Measurements from ENCODE around the gene PSMB5. TPM values are rescaled to one million over a fixed set of nuclear protein-coding genes. Genes with fewer than 3 reads are reported as not detected.

The PSMB5 gene
- total RNA-seq, 1 donor from 2014 or later = 183 TPM

DNA sequence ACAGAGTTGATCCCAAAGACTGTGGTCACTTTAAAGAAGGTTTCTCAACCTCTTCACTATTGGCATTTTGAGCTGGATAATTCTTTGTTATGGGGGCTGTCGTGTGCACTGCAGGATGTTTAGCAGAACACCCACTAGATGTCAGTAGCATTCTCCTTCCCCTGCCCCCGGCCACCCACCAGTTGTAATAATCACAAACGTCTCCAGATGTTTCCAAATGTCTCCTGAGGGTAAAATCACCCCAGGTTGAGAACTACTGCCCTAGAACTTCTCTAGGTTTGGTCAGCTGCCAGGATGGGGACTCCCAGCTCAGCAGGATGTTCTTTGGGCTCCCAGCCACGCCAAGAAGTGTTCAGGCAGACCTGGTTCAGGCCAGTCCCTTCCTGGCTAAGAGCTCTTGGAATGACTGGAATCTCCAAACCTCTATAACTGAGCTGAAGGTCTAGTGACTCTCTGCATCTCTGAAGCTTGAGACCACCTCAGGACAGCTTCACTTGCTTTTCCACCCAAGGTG is 39.9 kb downstream of the PSMB5 start:
- Histone ChIP-seq H3K4me3 (ENCODE audit: low read length in 3 of 3) (no peak overlapping the region), H3K27me3 (ENCODE audit: control insufficient read depth in 3 of 3, insufficient read depth in 3 of 3, low read length in 3 of 3) (no peaks in the 10 kb centered on the region), H3K9ac (ENCODE audit: low read depth in 1 of 3, low read length in 3 of 3) (peak overlapping the region in 1 of 3 donors; percentile 8), H3K4me1 (ENCODE audit: control insufficient read depth in 3 of 3, insufficient read depth in 3 of 3, low read length in 3 of 3) (peaks cover 0 to 6% (median 4%) of the 10 kb centered on the region in 3 donors), H3K27ac (ENCODE audit: low read depth, low read length) (no peak overlapping the region), H3K36me3 (ENCODE audit: control insufficient read depth in 3 of 3, insufficient read depth in 3 of 3, low read length in 3 of 3) (peaks cover 5 to 8% (median 5%) of the 10 kb centered on the region in 3 donors), H3K9me3 (ENCODE audit: control insufficient read depth in 3 of 3, low read length in 3 of 3) (no peaks in the 10 kb centered on the region)

GRCh38 chr14:22993517-22993916 is 41.2 kb downstream of the PSMB5 start:
- Histone ChIP-seq H3K9ac (ENCODE audit: low read depth in 1 of 3, low read length in 3 of 3) (no peak overlapping the region), H3K36me3 (ENCODE audit: control insufficient read depth in 3 of 3, insufficient read depth in 3 of 3, low read length in 3 of 3) (peaks cover 0 to 7% (median 3%) of the 10 kb centered on the region in 3 donors), H3K27me3 (ENCODE audit: control insufficient read depth in 3 of 3, insufficient read depth in 3 of 3, low read length in 3 of 3) (no peaks in the 10 kb centered on the region), H3K27ac (ENCODE audit: low read depth, low read length) (no peak overlapping the region), H3K9me3 (ENCODE audit: control insufficient read depth in 3 of 3, low read length in 3 of 3) (no peaks in the 10 kb centered on the region), H3K4me1 (ENCODE audit: control insufficient read depth in 3 of 3, insufficient read depth in 3 of 3, low read length in 3 of 3) (peaks cover 0 to 6% (median 4%) of the 10 kb centered on the region in 3 donors), H3K4me3 (ENCODE audit: low read length in 3 of 3) (no peak overlapping the region)

- Histone ChIP-seq H3K4me3 (ENCODE audit: low read length in 3 of 3) (no peak overlapping the region), H3K27ac (ENCODE audit: low read depth, low read length) (no peak overlapping the region), H3K27me3 (ENCODE audit: control insufficient read depth in 3 of 3, insufficient read depth in 3 of 3, low read length in 3 of 3) (no peaks in the 10 kb centered on the region), H3K9me3 (ENCODE audit: control insufficient read depth in 3 of 3, low read length in 3 of 3) (no peaks in the 10 kb centered on the region), H3K4me1 (ENCODE audit: control insufficient read depth in 3 of 3, insufficient read depth in 3 of 3, low read length in 3 of 3) (peaks cover 0 to 6% (median 4%) of the 10 kb centered on the region in 3 donors), H3K9ac (ENCODE audit: low read depth in 1 of 3, low read length in 3 of 3) (no peak overlapping the region), H3K36me3 (ENCODE audit: control insufficient read depth in 3 of 3, insufficient read depth in 3 of 3, low read length in 3 of 3) (peaks cover 0 to 9% (median 0%) of the 10 kb centered on the region in 3 donors)
These were observed 42.8 kb downstream of the PSMB5 start for GRCh38 chr14:22991852-22992251.

- H3K27me3 ChIP-seq (ENCODE audit: control insufficient read depth in 3 of 3, insufficient read depth in 3 of 3, low read length in 3 of 3) = peaks cover 0 to 5% (median 0%) of the 10 kb centered on the region in 3 donors
- no peak overlapping the region for H3K27ac ChIP-seq (ENCODE audit: low read depth, low read length)
- H3K9ac ChIP-seq (ENCODE audit: low read depth in 1 of 3, low read length in 3 of 3) = no peak overlapping the region
These were observed 47.4 kb downstream of the PSMB5 start for GRCh38 chr14:22987291-22987690.

DNA sequence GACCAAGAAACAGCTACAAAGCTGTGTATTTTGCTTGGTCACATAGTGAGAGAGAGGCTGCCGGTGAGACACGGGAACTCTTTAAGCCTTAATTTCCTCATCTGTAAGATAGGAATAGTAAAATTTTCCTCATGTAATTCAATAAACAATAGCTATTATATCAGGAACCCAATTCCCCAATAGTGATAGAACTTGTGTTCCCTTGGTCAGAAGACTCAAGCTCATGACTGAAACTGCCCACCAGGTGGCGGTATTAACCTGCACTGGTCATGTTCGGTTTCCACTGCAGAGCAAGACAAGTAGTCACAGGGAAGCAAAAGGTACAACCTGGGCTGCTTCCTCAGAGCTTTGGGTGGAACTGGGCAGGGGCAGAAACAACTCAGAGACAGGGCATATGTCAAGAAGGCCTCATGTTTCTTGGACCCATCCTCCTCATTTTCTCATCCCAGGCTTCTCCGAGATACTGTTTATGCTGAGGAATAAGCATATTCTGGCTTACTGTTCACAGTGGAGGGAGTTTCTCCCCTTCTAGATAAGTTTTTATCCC is 48.1 kb downstream of the PSMB5 start:
- Histone ChIP-seq H3K36me3 (ENCODE audit: control insufficient read depth in 3 of 3, insufficient read depth in 3 of 3, low read length in 3 of 3) (peaks cover 0 to 9% (median 0%) of the 10 kb centered on the region in 3 donors), H3K9ac (ENCODE audit: low read depth in 1 of 3, low read length in 3 of 3) (no peak overlapping the region), H3K9me3 (ENCODE audit: control insufficient read depth in 3 of 3, low read length in 3 of 3) (no peaks in the 10 kb centered on the region), H3K4me1 (ENCODE audit: control insufficient read depth in 3 of 3, insufficient read depth in 3 of 3, low read length in 3 of 3) (peaks cover 7 to 14% (median 8%) of the 10 kb centered on the region in 3 donors), H3K27ac (ENCODE audit: low read depth, low read length) (no peak overlapping the region), H3K27me3 (ENCODE audit: control insufficient read depth in 3 of 3, insufficient read depth in 3 of 3, low read length in 3 of 3) (peaks cover 5 to 13% (median 7%) of the 10 kb centered on the region in 3 donors), H3K4me3 (ENCODE audit: low read length in 3 of 3) (no peak overlapping the region)

More at GRCh38 chr14:22987291-22987690, 47.4 kb downstream of the PSMB5 start:
- Histone ChIP-seq H3K4me3 (ENCODE audit: low read length in 3 of 3) (no peak overlapping the region), H3K9me3 (ENCODE audit: control insufficient read depth in 3 of 3, low read length in 3 of 3) (no peaks in the 10 kb centered on the region), H3K36me3 (ENCODE audit: control insufficient read depth in 3 of 3, insufficient read depth in 3 of 3, low read length in 3 of 3) (peaks cover 0 to 9% (median 0%) of the 10 kb centered on the region in 3 donors), H3K4me1 (ENCODE audit: control insufficient read depth in 3 of 3, insufficient read depth in 3 of 3, low read length in 3 of 3) (peaks cover 7 to 11% (median 8%) of the 10 kb centered on the region in 3 donors)

GRCh38 chr14:22985894-22986507 is 48.7 kb downstream of the PSMB5 start:
- H3K27ac ChIP-seq (ENCODE audit: low read depth, low read length) = no peak overlapping the region
- peaks cover 9 to 18% (median 13%) of the 10 kb centered on the region in 3 donors for H3K27me3 ChIP-seq (ENCODE audit: control insufficient read depth in 3 of 3, insufficient read depth in 3 of 3, low read length in 3 of 3)
- peaks cover 7 to 14% (median 8%) of the 10 kb centered on the region in 3 donors for H3K4me1 ChIP-seq (ENCODE audit: control insufficient read depth in 3 of 3, insufficient read depth in 3 of 3, low read length in 3 of 3)
- H3K36me3 ChIP-seq (ENCODE audit: control insufficient read depth in 3 of 3, insufficient read depth in 3 of 3, low read length in 3 of 3) = peaks cover 0 to 9% (median 0%) of the 10 kb centered on the region in 3 donors
- no peaks in the 10 kb centered on the region for H3K9me3 ChIP-seq (ENCODE audit: control insufficient read depth in 3 of 3, low read length in 3 of 3)
- H3K4me3 ChIP-seq (ENCODE audit: low read length in 3 of 3) = no peak overlapping the region
- no peak overlapping the region for H3K9ac ChIP-seq (ENCODE audit: low read depth in 1 of 3, low read length in 3 of 3)

DNA sequence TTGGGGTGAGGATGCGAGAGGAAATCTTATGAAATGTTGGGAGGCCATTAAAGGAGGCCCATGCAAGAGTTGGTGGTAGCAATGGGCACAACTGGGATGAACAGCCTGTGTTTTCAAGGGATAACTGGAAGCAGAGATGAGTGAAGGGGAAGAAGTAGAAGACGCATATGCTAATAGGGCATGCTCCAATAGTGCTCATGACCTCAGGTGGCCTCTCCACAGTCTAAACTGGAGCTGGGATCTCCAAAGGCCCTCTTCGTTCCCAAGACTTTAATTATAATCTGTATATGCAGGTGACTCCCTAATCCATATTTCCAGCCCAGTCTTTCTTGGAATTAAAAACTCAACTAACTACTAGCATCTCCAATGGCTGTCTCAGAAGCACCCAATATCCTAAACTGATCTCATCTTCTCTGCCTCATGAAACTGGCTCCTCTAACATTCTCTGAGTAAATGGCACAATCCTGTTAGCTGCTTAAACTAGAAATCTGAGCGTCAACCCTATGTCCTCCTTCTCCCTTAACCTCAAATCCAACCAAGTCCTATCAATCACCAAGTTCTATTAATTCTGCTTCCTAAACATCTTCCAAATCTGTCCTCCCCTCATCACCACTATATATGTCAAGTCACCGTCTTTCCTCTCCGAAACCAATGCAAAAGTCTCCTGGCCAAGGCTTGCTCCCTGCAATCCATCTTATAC is 49.6 kb downstream of the PSMB5 start:
- H3K27me3 ChIP-seq (ENCODE audit: control insufficient read depth in 3 of 3, insufficient read depth in 3 of 3, low read length in 3 of 3) = peaks cover 9 to 24% (median 19%) of the 10 kb centered on the region in 3 donors
- H3K4me1 ChIP-seq (ENCODE audit: control insufficient read depth in 3 of 3, insufficient read depth in 3 of 3, low read length in 3 of 3) = peaks cover 8 to 14% (median 13%) of the 10 kb centered on the region in 3 donors
- H3K36me3 ChIP-seq (ENCODE audit: control insufficient read depth in 3 of 3, insufficient read depth in 3 of 3, low read length in 3 of 3) = peaks cover 0 to 9% (median 0%) of the 10 kb centered on the region in 3 donors
- H3K27ac ChIP-seq (ENCODE audit: low read depth, low read length) = no peak overlapping the region
- no peak overlapping the region for H3K4me3 ChIP-seq (ENCODE audit: low read length in 3 of 3)
- H3K9me3 ChIP-seq (ENCODE audit: control insufficient read depth in 3 of 3, low read length in 3 of 3) = no peaks in the 10 kb centered on the region
- no peak overlapping the region for H3K9ac ChIP-seq (ENCODE audit: low read depth in 1 of 3, low read length in 3 of 3)

DNA sequence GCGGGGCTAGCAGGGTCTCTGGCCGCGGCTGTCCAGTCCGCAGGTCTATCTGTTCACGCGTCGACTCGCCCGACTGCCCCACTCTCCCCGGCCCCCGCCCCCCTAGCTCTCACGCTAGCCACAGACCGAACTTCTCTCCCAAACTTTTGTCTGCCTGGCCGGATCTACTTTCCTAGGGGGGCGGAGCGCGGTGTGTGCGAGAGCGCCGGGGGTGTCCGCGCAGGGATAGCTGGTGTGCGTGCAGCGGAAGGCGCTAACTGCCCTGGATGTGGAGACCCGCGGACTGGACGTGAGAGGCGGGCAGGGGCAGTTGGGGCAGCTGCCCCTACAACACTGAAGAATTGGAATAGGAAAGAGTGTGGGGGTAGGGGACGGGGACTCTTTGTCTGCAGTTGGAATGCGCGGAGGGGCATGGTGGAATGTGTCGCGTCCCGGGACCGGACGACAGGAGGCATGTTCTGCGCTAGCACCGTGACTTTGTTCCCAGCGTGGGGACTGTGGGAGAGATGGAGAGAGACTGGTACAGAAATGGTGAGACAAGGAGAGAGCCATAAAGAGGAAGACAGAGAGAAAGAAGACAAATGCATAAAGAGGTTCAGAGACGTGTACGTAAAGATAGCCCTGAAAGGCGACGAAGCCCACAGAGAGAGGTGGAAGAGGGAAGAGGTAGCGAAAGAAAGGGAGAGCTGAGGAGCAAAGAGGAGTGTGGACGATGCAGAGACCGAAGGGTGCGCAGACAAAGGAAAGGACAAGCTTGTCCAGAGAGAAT is 52.0 kb downstream of the PSMB5 start, which contains the start of gene AJUBA:
TSS of gene AJUBA (minus strand) at position 75 of the 769 bp plus-strand sequence. CDS start 285 bp downstream, outside the sequence.
- Histone ChIP-seq H3K4me3 (ENCODE audit: low read length in 3 of 3) (peak within 1 kb of the TSS; percentile 82 to 94 (median 88)), H3K9ac (ENCODE audit: low read depth in 1 of 3, low read length in 3 of 3) (peak within 1 kb of the TSS; percentile 42 to 78 (median 73)), H3K9me3 (ENCODE audit: control insufficient read depth in 3 of 3, low read length in 3 of 3) (no peaks in the 10 kb centered on the region), H3K27me3 (ENCODE audit: control insufficient read depth in 3 of 3, insufficient read depth in 3 of 3, low read length in 3 of 3) (peaks cover 9 to 35% (median 29%) of the 10 kb centered on the region in 3 donors), H3K36me3 (ENCODE audit: control insufficient read depth in 3 of 3, insufficient read depth in 3 of 3, low read length in 3 of 3) (peaks cover 0 to 1% (median 0%) of the 10 kb centered on the region in 3 donors), H3K27ac (ENCODE audit: low read depth, low read length) (no peak within 1 kb of the TSS), H3K4me1 (ENCODE audit: control insufficient read depth in 3 of 3, insufficient read depth in 3 of 3, low read length in 3 of 3) (peaks cover 14 to 22% (median 14%) of the 10 kb centered on the region in 3 donors)

GRCh38 chr14:22981876-22982476 is 52.7 kb downstream of the PSMB5 start:
- Histone ChIP-seq H3K27me3 (ENCODE audit: control insufficient read depth in 3 of 3, insufficient read depth in 3 of 3, low read length in 3 of 3) (peaks cover 9 to 35% (median 29%) of the 10 kb centered on the region in 3 donors), H3K9me3 (ENCODE audit: control insufficient read depth in 3 of 3, low read length in 3 of 3) (no peaks in the 10 kb centered on the region), H3K9ac (ENCODE audit: low read depth in 1 of 3, low read length in 3 of 3) (peak overlapping the region in 1 of 3 donors; percentile 70), H3K36me3 (ENCODE audit: control insufficient read depth in 3 of 3, insufficient read depth in 3 of 3, low read length in 3 of 3) (no peaks in the 10 kb centered on the region), H3K4me3 (ENCODE audit: low read length in 3 of 3) (peak overlapping the region; percentile 82 to 94 (median 88)), H3K27ac (ENCODE audit: low read depth, low read length) (no peak overlapping the region), H3K4me1 (ENCODE audit: control insufficient read depth in 3 of 3, insufficient read depth in 3 of 3, low read length in 3 of 3) (peaks cover 18 to 28% (median 21%) of the 10 kb centered on the region in 3 donors)

All from skeletal muscle tissue (tissue), 4 donors.